Measurements from ENCODE around the gene LGALSL.

Gene LGALSL

GRCh38 chr2:64453770-64454385, at the start of gene LGALSL:
LGALSL (plus strand) TSS chr2:64454162; CDS start chr2:64454546, 384 bp downstream.
- peak; percentile 31 for DNase-seq

- no peak for DNase-seq
Observed at GRCh38 chr2:64404743-64405142, 49.2 kb upstream of the LGALSL start.

GRCh38 chr2:64405581-64406406, 48.2 kb upstream of the LGALSL start:
- no peak for DNase-seq

GRCh38 chr2:64406407-64406774, 47.6 kb upstream of the LGALSL start:
- DNase-seq, result no peak

- DNase-seq, result no peak
Observed at GRCh38 chr2:64408031-64408430, 45.9 kb upstream of the LGALSL start.

GRCh38 chr2:64410671-64411070, 43.3 kb upstream of the LGALSL start:
- DNase-seq, result no peak

- no peak for DNase-seq
Observed at GRCh38 chr2:64412671-64413070, 41.3 kb upstream of the LGALSL start.

GRCh38 chr2:64414736-64415435, 39.1 kb upstream of the LGALSL start:
- DNase-seq, result no peak

- DNase-seq, result no peak
Observed at GRCh38 chr2:64417624-64418023, 36.3 kb upstream of the LGALSL start.

- DNase-seq, result no peak
Observed at GRCh38 chr2:64419596-64420165, 34.3 kb upstream of the LGALSL start.

- DNase-seq, result no peak
Observed at GRCh38 chr2:64420677-64421076, 33.3 kb upstream of the LGALSL start.

GRCh38 chr2:64421201-64421600, 32.8 kb upstream of the LGALSL start:
- no peak for DNase-seq

- no peak for DNase-seq
Observed at GRCh38 chr2:64422466-64422865, 31.5 kb upstream of the LGALSL start.

- no peak for DNase-seq
Observed at GRCh38 chr2:64423303-64423702, 30.7 kb upstream of the LGALSL start.

- no peak for DNase-seq
Observed at GRCh38 chr2:64424416-64424987, 29.5 kb upstream of the LGALSL start.

- DNase-seq, result no peak
Observed at GRCh38 chr2:64426183-64426952, 27.6 kb upstream of the LGALSL start.

- DNase-seq, result no peak
Observed at GRCh38 chr2:64434039-64434657, 19.8 kb upstream of the LGALSL start.

- DNase-seq, result no peak
Observed at GRCh38 chr2:64437883-64438282, 16.1 kb upstream of the LGALSL start.

- DNase-seq, result no peak
Observed at GRCh38 chr2:64439194-64439593, 14.8 kb upstream of the LGALSL start.

- DNase-seq, result no peak
Observed at GRCh38 chr2:64440843-64441242, 13.1 kb upstream of the LGALSL start.

GRCh38 chr2:64442277-64442676, 11.7 kb upstream of the LGALSL start:
- no peak for DNase-seq

All from T1000 (cell line).